Urinary bladder (tissue), 4 donors: ENCODE data around the gene GADL1. TPM values are rescaled to one million over a fixed set of nuclear protein-coding genes. Genes with fewer than 3 reads are reported as not detected.

ENCODE experiments used
- DNase-seq: peaks from one replicate; pipeline ENCODE4 v3.0.0-alpha.2; 2015; ENCODE audit errors: extremely low spot score
- H3K27ac ChIP-seq: one replicate; pipeline ENCODE4 v1.5.1; 2013; ENCODE audit warnings: low read depth, mild to moderate bottlenecking, moderate library complexity
- H3K36me3 ChIP-seq: one replicate; pipeline ENCODE4 v1.6.1; 2013; ENCODE audit warnings: mild to moderate bottlenecking, moderate library complexity; ENCODE audit not compliant: insufficient read depth
- H3K4me1 ChIP-seq: one replicate; pipeline ENCODE4 v1.6.1; 2013; ENCODE audit warnings: mild to moderate bottlenecking, moderate library complexity; ENCODE audit not compliant: insufficient read depth
- H3K4me3 ChIP-seq: one replicate; pipeline ENCODE4 v1.5.1; 2013; ENCODE audit warnings: low read depth, low read length
- WGBS: extraction: QIAGEN DNeasy Blood & Tissue Kit; methylation state at CpG from one replicate; pipeline ENCODE4 v1.1.7; 2013; 5-methylcytosine and 5-hydroxymethylcytosine counted together
- polyA plus RNA-seq: library from polyadenylated mRNA; stranded (reverse); fragments of 200-250 nt; gene quantifications from one replicate; pipeline ENCODE4 v1.2.3, GENCODE V29; 2013
- total RNA-seq: library from RNA; depleted of rRNA; stranded (reverse); fragments of >200 nt; gene quantifications from one replicate; pipeline ENCODE4 v1.2.3, GENCODE V29; 2014
- donor health status: healthy with polysubstance abuse.
- donor health status: healthy.

GADL1 gene
- total and polyA plus RNA-seq, 2 donors = 2.3 TPM; not detected in 1

DNA sequence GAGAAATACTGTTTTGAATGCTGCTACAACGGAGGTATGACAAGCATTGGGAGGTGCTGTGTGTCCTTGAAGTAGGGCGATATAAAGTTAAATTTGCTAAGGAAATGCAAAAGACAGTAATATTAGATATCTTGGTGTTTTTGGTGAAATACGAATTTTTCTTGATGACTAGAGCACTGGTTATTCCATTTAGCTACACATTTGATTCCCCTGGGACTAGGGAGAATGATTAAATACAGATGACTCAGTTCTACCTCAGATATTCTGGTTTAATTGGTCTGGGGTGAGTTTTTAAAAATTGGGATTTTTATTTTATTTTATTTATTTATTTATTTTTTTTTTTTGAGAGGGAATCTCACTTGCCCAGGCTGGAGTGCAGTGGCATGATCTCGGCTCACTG lies 18.7 kb upstream of the GADL1 start:
- Histone ChIP-seq H3K27ac (no peak overlapping the region), H3K4me1 (no peaks in the 10 kb centered on the region), H3K4me3 (no peak overlapping the region), H3K36me3 (no peaks in the 10 kb centered on the region)
- WGBS = 82% methylated on average over 4 of the region's 4 CpGs
- DNase-seq = no peak

DNA sequence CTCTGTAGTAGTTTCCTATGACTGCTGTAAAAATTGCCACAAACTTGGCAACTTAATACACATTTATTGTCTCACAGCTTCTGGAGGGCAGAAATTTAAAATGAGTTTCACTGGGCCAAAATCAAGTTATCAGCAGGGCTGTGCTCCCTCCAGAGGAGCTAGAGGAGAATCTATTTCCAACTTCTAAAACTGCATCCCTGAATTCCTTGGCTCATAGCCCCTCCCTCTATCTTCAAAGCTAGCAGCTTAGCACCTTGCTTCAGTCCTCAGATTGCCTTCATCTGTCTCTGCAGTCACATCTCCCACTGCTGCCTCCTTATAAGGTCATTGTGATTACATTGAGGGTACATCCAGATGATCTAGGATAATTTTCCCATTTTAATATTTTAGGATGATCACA lies 17.8 kb upstream of the GADL1 start:
- Histone ChIP-seq H3K4me1 (no peaks in the 10 kb centered on the region), H3K36me3 (no peaks in the 10 kb centered on the region), H3K4me3 (no peak overlapping the region), H3K27ac (no peak overlapping the region)
- DNase-seq = no peak

DNA sequence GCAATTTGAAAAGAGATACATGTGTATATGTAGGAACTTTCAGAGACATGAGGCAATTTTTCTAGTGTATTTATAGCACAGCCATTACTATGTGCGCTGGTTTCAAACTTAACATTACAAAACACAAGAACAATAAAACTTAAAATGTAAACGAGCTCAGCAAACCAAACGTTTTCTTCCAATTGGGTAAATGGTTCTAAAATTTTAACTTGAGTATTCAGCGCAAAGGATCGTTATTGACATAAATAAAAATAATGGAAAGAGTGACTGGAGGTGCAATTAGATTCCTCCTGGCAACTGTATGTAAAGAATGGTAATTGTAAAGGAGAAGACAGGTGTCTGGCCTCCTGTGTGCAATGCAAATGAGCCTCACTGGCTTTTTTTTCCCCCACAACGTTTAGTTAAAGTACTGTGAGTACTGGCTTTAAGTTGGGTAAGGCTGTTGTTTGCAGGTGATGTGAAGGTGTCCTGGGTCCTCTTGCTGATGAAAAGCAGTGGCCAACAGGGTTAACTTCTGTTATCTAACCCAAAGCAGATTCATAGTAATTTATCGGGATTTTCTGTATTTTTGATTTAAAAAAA lies 14.1 kb upstream of the GADL1 start:
- no peak overlapping the region for H3K27ac ChIP-seq
- no peaks in the 10 kb centered on the region for H3K4me1 ChIP-seq
- WGBS = 68% methylated on average over 7 of the region's 7 CpGs
- H3K4me3 ChIP-seq = no peak overlapping the region
- no peak for DNase-seq
- no peaks in the 10 kb centered on the region for H3K36me3 ChIP-seq

DNA sequence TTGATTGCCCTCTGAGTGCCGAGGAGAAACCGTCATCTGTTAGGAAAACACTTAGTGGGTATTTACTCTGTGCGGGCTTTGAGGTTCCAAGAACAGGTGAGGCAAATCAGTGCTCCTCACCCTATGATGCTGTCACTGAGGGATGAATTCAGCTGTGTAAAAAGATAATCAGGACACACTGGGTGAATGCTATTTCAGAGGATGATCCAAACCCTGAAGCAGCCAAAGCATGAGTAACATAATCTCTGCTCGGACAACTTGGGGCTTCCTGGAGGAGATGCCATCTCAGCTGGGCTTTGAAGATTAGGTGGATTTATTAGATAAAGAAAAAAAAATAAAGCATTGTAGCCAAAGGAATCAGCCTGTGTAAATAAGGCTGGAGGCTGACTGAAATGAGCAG lies 10.5 kb upstream of the GADL1 start:
- Histone ChIP-seq H3K4me1 (no peaks in the 10 kb centered on the region), H3K4me3 (no peak overlapping the region), H3K27ac (no peak overlapping the region), H3K36me3 (no peaks in the 10 kb centered on the region)
- 34% methylated on average over 4 of the region's 4 CpGs for WGBS
- no peak for DNase-seq

DNA sequence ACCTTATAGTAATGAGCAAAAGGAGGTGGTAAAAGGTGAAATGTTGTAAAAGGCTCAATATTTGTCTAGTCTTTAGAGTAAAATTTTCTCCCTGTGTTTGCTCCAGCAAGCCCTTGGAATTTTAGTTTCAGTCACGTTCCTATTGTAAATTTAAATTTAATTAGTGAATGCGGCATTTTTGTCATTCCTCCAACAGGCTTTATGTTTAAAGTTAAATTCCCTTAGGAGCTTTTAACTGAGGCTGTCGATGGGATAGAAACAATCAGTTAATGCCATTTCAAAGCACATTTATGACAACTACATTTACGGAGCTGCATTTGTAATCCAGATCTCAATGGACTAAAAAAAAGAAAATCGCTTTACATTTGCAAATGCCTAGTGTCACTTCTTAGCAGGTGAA lies 868 bp upstream of the GADL1 start:
- H3K4me3 ChIP-seq = no peak overlapping the region
- no peak overlapping the region for H3K27ac ChIP-seq
- no peaks in the 10 kb centered on the region for H3K36me3 ChIP-seq
- no peaks in the 10 kb centered on the region for H3K4me1 ChIP-seq
- WGBS = 89% methylated on average over 5 of the region's 5 CpGs
- DNase-seq = no peak

DNA sequence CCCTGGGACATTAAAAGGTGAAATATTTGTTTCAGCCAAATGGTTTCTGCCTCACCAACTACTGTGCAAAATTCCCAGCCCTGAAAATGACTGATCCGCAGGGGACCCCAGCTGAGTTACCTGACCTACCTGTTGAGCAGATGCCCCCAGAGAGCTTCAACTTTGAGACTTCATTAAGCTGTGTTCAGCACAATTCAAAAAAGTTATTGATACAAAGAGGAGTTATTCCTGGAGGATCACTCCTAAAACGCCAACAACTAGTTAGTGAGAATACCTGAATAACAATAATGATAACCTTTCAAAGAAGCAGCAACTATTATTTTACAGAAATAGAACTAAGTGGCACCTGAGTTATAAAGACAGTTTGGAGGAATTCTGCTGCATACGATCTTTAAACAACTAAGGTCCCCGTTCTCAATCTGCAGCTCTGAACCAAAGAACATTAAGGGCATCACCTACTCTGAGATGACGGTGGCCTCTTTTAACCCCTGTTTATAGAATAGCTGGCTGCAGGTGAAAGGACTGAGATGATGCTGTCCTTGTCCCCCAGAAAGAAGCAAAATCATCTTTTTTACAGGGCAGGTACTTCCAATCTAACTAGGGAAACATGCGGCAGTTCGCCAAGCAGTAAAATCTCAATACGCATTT lies 659 bp downstream of the GADL1 start:
- WGBS = 38% methylated on average over 8 of the region's 8 CpGs
- no peak overlapping the region for H3K27ac ChIP-seq
- DNase-seq = no peak
- H3K36me3 ChIP-seq = no peaks in the 10 kb centered on the region
- H3K4me3 ChIP-seq = no peak overlapping the region
- no peaks in the 10 kb centered on the region for H3K4me1 ChIP-seq

DNA sequence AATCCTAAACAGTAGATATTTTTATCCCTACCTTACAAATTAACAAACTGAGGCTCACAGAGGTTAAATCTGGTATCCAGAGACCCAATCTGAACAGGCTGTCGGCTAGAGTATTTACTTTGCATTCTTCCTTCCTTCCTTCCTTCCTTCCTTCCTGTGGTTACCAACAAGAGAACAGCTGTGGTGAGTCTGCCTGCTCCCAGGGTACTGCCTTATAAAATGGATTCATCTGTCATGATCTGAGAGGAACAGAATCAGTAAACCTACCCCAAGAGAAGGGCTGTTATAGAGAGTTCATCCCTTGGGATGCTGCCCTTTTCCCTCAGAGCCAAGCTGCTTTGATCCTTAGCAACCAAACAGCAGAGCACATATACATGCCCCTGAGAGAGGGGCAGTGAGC lies 3.6 kb downstream of the GADL1 start:
- Histone ChIP-seq H3K4me1 (no peaks in the 10 kb centered on the region), H3K27ac (no peak overlapping the region), H3K4me3 (no peak overlapping the region), H3K36me3 (no peaks in the 10 kb centered on the region)
- DNase-seq = no peak
- WGBS = 47% methylated on average over 1 of the region's 1 CpG

DNA sequence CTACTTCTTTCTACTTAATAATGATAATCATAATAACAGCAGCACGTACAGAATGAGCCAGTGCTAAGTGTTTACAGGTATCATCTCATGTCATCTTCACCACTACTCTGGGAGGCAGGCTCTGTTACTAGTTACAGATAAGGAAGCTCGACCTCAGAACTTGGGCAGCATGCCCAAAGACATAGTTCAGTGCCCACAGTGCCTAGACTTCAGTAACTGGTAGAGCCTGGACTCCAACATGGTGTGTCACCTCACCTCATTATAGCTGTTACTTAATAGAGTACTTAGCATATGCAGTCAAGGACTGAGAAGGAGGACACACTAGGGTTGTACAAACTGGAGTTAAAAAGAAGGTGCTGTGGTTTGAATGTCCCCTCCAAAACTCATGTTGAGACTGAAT lies 7.6 kb downstream of the GADL1 start:
- H3K4me1 ChIP-seq = no peaks in the 10 kb centered on the region

DNA sequence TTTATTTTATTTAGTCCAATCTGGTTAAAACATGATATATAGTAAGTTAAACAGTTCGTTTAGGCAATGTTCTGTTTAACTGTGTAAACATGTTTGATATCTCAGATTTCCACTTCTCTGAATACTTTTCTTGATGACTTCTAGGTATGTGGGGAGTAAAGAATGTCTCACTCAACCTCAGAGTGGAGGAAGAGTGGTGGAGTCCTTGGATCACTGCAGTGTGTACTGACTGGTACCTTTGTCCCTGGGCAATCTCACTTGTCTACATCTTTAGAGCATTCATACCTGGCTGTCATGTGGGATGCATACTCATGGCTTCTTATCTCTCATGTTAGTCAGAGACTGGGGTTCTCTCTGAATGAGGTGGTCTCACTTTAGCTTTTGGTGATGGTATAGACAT lies 15.6 kb downstream of the GADL1 start:
- 60% methylated on average over 1 of the region's 1 CpG for WGBS
- H3K4me3 ChIP-seq = no peak overlapping the region
- no peak for DNase-seq

More for the DNA sequence above, 7.6 kb downstream of the GADL1 start:
- no peak for DNase-seq
- WGBS = 70% methylated on average over 2 of the region's 2 CpGs
- H3K27ac ChIP-seq = no peak overlapping the region
- H3K36me3 ChIP-seq = no peaks in the 10 kb centered on the region
- no peak overlapping the region for H3K4me3 ChIP-seq

DNA sequence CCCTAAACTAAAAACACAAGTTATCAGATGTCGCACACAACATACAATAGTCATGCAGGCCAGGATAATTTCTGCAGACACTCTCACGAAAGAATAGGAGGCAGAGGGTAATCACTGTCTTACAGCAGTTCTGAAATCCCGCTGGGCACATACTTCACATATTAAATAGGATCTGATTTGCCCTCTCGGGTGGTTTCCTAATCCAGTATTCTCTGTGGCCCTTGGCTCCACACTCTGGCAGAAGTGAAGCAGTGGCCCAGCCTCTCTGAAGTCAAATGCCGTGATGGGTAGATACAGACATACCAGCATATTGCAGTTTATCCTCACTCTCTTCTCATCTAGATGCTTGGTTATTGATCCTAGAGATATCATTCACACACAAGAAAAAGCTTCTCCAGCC lies 19.0 kb downstream of the GADL1 start:
- Histone ChIP-seq H3K4me3 (no peak overlapping the region), H3K36me3 (no peaks in the 10 kb centered on the region), H3K27ac (no peak overlapping the region), H3K4me1 (no peaks in the 10 kb centered on the region)
- no peak for DNase-seq
- WGBS = 95% methylated on average over 5 of the region's 5 CpGs

More for the DNA sequence above, 15.6 kb downstream of the GADL1 start:
- Histone ChIP-seq H3K4me1 (no peaks in the 10 kb centered on the region), H3K27ac (no peak overlapping the region), H3K36me3 (no peaks in the 10 kb centered on the region)

DNA sequence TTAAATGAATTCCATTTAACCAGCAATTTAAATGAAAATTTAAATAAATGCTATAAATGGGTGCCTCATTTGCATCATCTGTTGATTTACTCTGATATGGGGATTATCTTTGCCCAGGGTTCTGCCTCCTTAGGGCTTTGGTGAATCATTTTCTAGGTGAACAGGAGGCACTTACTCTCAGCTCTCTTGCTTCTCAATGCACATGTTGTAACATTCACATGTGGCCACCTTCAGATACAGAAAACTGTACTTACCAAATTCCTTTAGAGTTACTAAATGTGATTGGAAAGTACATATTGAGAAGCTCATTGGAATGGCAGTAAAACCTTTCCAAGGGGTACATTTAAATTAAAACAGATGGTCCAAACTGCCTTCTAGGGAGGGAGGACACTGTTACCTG lies 20.8 kb downstream of the GADL1 start:
- Histone ChIP-seq H3K4me3 (no peak overlapping the region), H3K27ac (no peak overlapping the region), H3K36me3 (no peaks in the 10 kb centered on the region), H3K4me1 (no peaks in the 10 kb centered on the region)
- no peak for DNase-seq

DNA sequence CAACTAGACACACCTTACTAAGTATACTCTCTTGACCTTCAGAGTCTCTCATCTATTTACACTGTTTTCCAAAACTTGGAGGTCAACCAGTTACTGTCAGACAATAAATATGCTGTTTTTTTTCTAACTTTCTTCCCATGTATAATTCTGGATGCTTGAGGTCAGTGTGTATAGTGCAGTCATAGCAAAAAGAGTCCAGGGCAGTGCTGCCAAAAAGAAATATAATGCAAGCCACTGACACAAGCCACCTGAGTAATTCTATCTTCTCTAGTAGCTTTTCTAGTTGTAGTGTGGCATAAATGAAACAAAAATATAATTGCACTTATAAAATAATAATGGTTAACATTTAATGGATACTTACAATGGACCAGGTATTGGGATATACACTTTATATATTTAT lies 21.6 kb downstream of the GADL1 start:
- no peak for DNase-seq
- no peaks in the 10 kb centered on the region for H3K4me1 ChIP-seq
- no peak overlapping the region for H3K4me3 ChIP-seq
- no peak overlapping the region for H3K27ac ChIP-seq
- no peaks in the 10 kb centered on the region for H3K36me3 ChIP-seq

DNA sequence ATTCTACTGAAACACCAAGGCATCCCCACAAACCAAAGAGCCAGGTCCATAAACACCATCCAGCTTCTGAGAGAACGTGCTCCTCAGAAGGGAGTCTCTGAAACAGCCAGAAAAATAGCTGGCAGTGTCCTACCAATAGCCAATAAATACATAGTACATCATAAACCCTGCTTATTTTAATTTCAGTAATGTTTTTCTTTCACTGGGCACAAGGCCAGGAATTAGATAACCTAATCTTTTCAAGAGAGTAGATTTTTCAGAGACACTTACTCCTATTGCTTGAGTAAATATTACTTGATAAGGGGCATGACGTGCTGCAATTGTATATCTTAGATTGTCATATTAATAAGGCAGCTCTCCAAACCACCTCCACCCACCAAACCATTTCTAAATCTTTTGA lies 22.7 kb downstream of the GADL1 start:
- no peak overlapping the region for H3K27ac ChIP-seq
- 24% methylated on average over 2 of the region's 2 CpGs for WGBS

DNA sequence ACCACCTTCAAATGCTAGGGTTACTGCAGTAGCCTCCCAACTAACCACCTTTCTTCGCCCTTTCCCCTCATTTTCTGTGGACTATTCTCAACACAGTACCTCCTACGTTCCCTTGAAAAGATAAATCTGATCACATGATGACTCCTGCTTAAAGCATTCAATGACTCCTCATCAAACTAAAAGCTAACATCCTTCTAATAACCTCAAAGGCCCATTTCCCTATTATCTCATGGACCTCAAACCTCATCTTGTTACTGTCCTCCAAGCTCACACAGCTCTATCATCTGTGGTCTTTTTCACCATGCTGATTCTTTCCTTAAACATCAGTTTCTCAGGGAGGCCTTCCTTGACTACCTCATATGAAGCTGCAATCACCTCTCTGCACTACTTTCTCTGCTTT lies 29.6 kb downstream of the GADL1 start:
- H3K27ac ChIP-seq = no peak overlapping the region
- H3K4me1 ChIP-seq = no peaks in the 10 kb centered on the region
- WGBS = 88% methylated on average over 2 of the region's 2 CpGs
- H3K36me3 ChIP-seq = no peaks in the 10 kb centered on the region
- no peak overlapping the region for H3K4me3 ChIP-seq
- DNase-seq = no peak

More for the DNA sequence above, 22.7 kb downstream of the GADL1 start:
- peak; percentile 39 for DNase-seq
- Histone ChIP-seq H3K4me3 (no peak overlapping the region), H3K36me3 (no peaks in the 10 kb centered on the region), H3K4me1 (no peaks in the 10 kb centered on the region)

DNA sequence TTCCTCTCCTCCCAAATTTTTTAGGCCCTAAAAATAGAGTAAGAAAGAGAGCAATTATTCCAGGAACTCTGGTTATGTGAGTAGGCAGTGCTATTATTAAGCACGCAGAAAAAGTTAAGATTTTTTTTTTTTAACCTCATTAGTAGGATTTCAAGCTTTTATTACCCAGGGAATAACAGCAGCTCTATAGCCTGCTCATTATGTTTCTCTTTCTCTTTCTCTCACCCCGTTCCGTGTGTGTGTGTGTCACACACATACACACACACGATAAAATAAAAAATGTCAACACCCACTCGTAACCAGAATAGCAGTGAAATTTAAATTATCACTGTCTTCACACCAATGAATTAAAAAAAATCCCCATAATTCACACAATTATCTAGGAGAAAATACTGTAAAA lies 30.3 kb downstream of the GADL1 start:
- no peaks in the 10 kb centered on the region for H3K36me3 ChIP-seq
- no peak for DNase-seq
- H3K27ac ChIP-seq = no peak overlapping the region
- no peak overlapping the region for H3K4me3 ChIP-seq
- 86% methylated on average over 5 of the region's 5 CpGs for WGBS
- H3K4me1 ChIP-seq = no peaks in the 10 kb centered on the region
